HepG2 (cell line): ENCODE measurements around the gene SHC1. TPM values are rescaled to one million over a fixed set of nuclear protein-coding genes. Genes with fewer than 3 reads are reported as not detected.
A peak's percentile ranks its signal among the peaks of the same experiment; 100 is the strongest.

Experiments used
- MEIS2 ChIP-seq: sonication (generic); formaldehyde crosslinking; IDR thresholded peaks from 2 replicates; pipeline ENCODE4 v1.9.0; 2021; ENCODE audit warnings: mild to moderate bottlenecking, missing genetic modification reagents
- NRL ChIP-seq: sonication (generic); formaldehyde crosslinking; IDR thresholded peaks from 2 replicates; pipeline ENCODE4 v1.5.0; 2020; ENCODE audit warnings: missing genetic modification reagents, mild to moderate bottlenecking, moderate library complexity, borderline replicate concordance
- RBAK ChIP-seq: sonication (generic); formaldehyde crosslinking; IDR thresholded peaks from 2 replicates; pipeline ENCODE4 v1.5.1; 2020; ENCODE audit warnings: mild to moderate bottlenecking, missing genetic modification reagents
- SP4 ChIP-seq: sonication (generic); formaldehyde crosslinking; IDR thresholded peaks from 2 replicates; pipeline ENCODE4 v1.8.1; 2023; ENCODE audit warnings: mild to moderate bottlenecking, missing genetic modification reagents
- TAF1 ChIP-seq: sonication (generic); formaldehyde crosslinking; IDR thresholded peaks from 2 replicates; pipeline ENCODE4 v1.4.0; 2020; ENCODE audit warnings: missing genetic modification reagents
- ZNF30 ChIP-seq: sonication (generic); formaldehyde crosslinking; IDR thresholded peaks from 2 replicates; pipeline ENCODE4 v1.5.0; 2020; ENCODE audit warnings: mild to moderate bottlenecking, missing genetic modification reagents
- ZNF326 ChIP-seq: sonication (generic); formaldehyde crosslinking; IDR thresholded peaks from 2 replicates; pipeline ENCODE4 v1.4.0; 2020; ENCODE audit warnings: missing genetic modification reagents, borderline replicate concordance
- ZNF629 ChIP-seq: sonication (generic); formaldehyde crosslinking; conservative IDR thresholded peaks from 2 replicates; pipeline ENCODE4 v1.5.0; 2020; ENCODE audit warnings: missing genetic modification reagents
- ZNF749 ChIP-seq: sonication (generic); formaldehyde crosslinking; IDR thresholded peaks from 2 replicates; pipeline ENCODE4 v1.8.0; 2022; ENCODE audit warnings: mild to moderate bottlenecking, missing genetic modification reagents, moderate library complexity, borderline replicate concordance
- polyA plus RNA-seq, 8 experiments: library from polyadenylated mRNA; depleted of rRNA in 3 of 8; stranded (reverse) in 7 of 8; unstranded in 1 of 8; fragments of >200 nt; fragmentation: Illumina TruSeq in 4 of 8; extraction: Trizol in 4 of 8; gene quantifications; 2 replicates each; pipeline versions ENCODE4 v1.2.1 to v1.2.3, GENCODE V29; 2011 to 2016; ENCODE audit warnings: low read depth in 4 of 8, missing spikeins in 1 of 8, mixed read lengths in 1 of 8; ENCODE audit not compliant: insufficient read depth in 1 of 8
- total RNA-seq, 5 experiments: library from RNA; depleted of rRNA; stranded (reverse); fragments of >200 nt; fragmentation: Illumina TruSeq; extraction: Trizol; gene quantifications; 2 replicates each; pipeline ENCODE4 v1.2.3, GENCODE V29; 2016; ENCODE audit warnings: low read depth in 1 of 5
- TF ChIP-seq, protein P1 (sequence below): sonication (generic); formaldehyde crosslinking; IDR thresholded peaks from 2 replicates; pipeline ENCODE4 v1.8.1; 2023; ENCODE audit warnings: mild to moderate bottlenecking, missing genetic modification reagents
- TF ChIP-seq, protein P2 (sequence below): sonication (generic); formaldehyde crosslinking; IDR thresholded peaks from 2 replicates; pipeline ENCODE4 v1.8.0; 2022; ENCODE audit warnings: low read depth, missing genetic modification reagents
- TF ChIP-seq, protein P3 (sequence below): sonication (generic); formaldehyde crosslinking; IDR thresholded peaks from 2 replicates; pipeline ENCODE4 v1.8.1; 2022; ENCODE audit warnings: mild to moderate bottlenecking, missing genetic modification reagents
- TF ChIP-seq, protein P4 (sequence below): IDR thresholded peaks from 2 replicates; pipeline ENCODE4 v1.6.1; 2016; ENCODE audit warnings: mild to moderate bottlenecking
- TF ChIP-seq, protein P5 (sequence below): IDR thresholded peaks from 2 replicates; pipeline ENCODE4 v1.6.1; 2012; ENCODE audit warnings: low read depth, low read length, improper control_type of control experiment
- TF ChIP-seq, protein P6 (sequence below): sonication (generic); formaldehyde crosslinking; IDR thresholded peaks from 2 replicates; pipeline ENCODE4 v1.5.0; 2020; ENCODE audit warnings: mild to moderate bottlenecking, missing genetic modification reagents

The SHC1 gene
- total and polyA plus RNA-seq, 2 of the 13 experiments (the other 11 are each of a cell fraction or from before 2014, with no cell fraction given) = 52.0 to 137 TPM

- TF ChIP-seq ZNF326 (no peak), TAF1 (peak; percentile 71; the same call in 1 of the 2 replicates), NRL (CRISPR knock-in tag) (no peak; the same call in 1 of the 2 replicates), ZNF749 (CRISPR knock-in tag) (peak; percentile 27; the same call in 1 of the 2 replicates), RBAK (CRISPR knock-in tag) (no peak), ZNF629 (no peak), ZNF30 (CRISPR knock-in tag) (no peak), SP4 (CRISPR knock-in tag) (peak; percentile 87), MEIS2 (CRISPR knock-in tag) (peak; percentile 31; the same call in 1 of the 2 replicates)
- TF ChIP-seq, protein P1, sequence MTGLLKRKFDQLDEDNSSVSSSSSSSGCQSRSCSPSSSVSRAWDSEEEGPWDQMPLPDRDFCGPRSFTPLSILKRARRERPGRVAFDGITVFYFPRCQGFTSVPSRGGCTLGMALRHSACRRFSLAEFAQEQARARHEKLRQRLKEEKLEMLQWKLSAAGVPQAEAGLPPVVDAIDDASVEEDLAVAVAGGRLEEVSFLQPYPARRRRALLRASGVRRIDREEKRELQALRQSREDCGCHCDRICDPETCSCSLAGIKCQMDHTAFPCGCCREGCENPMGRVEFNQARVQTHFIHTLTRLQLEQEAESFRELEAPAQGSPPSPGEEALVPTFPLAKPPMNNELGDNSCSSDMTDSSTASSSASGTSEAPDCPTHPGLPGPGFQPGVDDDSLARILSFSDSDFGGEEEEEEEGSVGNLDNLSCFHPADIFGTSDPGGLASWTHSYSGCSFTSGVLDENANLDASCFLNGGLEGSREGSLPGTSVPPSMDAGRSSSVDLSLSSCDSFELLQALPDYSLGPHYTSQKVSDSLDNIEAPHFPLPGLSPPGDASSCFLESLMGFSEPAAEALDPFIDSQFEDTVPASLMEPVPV (CRISPR knock-in tag) = peak; percentile 91
- TF ChIP-seq, protein P2, sequence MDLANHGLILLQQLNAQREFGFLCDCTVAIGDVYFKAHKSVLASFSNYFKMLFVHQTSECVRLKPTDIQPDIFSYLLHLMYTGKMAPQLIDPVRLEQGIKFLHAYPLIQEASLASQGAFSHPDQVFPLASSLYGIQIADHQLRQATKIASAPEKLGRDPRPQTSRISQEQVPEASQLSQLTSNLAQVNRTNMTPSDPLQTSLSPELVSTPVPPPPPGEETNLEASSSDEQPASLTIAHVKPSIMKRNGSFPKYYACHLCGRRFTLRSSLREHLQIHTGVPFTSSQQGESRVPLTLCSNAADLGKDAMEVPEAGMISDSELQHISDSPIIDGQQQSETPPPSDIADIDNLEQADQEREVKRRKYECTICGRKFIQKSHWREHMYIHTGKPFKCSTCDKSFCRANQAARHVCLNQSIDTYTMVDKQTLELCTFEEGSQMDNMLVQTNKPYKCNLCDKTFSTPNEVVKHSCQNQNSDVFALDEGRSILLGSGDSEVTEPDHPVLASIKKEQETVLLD (CRISPR knock-in tag) = peak; percentile 80; the same call in 1 of the 2 replicates
- TF ChIP-seq, protein P3, sequence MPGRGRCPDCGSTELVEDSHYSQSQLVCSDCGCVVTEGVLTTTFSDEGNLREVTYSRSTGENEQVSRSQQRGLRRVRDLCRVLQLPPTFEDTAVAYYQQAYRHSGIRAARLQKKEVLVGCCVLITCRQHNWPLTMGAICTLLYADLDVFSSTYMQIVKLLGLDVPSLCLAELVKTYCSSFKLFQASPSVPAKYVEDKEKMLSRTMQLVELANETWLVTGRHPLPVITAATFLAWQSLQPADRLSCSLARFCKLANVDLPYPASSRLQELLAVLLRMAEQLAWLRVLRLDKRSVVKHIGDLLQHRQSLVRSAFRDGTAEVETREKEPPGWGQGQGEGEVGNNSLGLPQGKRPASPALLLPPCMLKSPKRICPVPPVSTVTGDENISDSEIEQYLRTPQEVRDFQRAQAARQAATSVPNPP (CRISPR knock-in tag) = peak; percentile 66; the same call in 1 of the 2 replicates
- TF ChIP-seq, protein P4, sequence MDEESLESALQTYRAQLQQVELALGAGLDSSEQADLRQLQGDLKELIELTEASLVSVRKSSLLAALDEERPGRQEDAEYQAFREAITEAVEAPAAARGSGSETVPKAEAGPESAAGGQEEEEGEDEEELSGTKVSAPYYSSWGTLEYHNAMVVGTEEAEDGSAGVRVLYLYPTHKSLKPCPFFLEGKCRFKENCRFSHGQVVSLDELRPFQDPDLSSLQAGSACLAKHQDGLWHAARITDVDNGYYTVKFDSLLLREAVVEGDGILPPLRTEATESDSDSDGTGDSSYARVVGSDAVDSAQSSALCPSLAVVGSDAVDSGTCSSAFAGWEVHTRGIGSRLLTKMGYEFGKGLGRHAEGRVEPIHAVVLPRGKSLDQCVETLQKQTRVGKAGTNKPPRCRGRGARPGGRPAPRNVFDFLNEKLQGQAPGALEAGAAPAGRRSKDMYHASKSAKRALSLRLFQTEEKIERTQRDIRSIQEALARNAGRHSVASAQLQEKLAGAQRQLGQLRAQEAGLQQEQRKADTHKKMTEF (CRISPR knock-in tag) = peak; percentile 80
- TF ChIP-seq, protein P5, sequence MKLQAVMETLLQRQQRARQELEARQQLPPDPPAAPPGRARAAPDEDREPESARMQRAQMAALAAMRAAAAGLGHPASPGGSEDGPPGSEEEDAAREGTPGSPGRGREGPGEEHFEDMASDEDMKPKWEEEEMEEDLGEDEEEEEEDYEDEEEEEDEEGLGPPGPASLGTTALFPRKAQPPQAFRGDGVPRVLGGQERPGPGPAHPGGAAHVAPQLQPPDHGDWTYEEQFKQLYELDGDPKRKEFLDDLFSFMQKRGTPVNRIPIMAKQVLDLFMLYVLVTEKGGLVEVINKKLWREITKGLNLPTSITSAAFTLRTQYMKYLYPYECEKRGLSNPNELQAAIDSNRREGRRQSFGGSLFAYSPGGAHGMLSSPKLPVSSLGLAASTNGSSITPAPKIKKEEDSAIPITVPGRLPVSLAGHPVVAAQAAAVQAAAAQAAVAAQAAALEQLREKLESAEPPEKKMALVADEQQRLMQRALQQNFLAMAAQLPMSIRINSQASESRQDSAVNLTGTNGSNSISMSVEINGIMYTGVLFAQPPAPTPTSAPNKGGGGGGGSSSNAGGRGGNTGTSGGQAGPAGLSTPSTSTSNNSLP = no peak
- TF ChIP-seq, protein P6, sequence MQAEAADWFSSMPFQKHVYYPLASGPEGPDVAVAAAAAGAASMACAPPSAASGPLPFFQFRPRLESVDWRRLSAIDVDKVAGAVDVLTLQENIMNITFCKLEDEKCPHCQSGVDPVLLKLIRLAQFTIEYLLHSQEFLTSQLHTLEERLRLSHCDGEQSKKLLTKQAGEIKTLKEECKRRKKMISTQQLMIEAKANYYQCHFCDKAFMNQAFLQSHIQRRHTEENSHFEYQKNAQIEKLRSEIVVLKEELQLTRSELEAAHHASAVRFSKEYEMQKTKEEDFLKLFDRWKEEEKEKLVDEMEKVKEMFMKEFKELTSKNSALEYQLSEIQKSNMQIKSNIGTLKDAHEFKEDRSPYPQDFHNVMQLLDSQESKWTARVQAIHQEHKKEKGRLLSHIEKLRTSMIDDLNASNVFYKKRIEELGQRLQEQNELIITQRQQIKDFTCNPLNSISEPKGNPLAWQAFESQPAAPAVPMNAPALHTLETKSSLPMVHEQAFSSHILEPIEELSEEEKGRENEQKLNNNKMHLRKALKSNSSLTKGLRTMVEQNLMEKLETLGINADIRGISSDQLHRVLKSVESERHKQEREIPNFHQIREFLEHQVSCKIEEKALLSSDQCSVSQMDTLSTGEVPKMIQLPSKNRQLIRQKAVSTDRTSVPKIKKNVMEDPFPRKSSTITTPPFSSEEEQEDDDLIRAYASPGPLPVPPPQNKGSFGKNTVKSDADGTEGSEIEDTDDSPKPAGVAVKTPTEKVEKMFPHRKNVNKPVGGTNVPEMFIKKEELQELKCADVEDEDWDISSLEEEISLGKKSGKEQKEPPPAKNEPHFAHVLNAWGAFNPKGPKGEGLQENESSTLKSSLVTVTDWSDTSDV (CRISPR knock-in tag) = no peak
These were observed 3.7 kb upstream of the SHC1 start, which contains the start of gene CKS1B (continued) for GRCh38 chr1:154974102-154974807.
